H9 (cell line): ENCODE measurements around the gene TMEM238. TPM values are rescaled to one million over a fixed set of nuclear protein-coding genes. Genes with fewer than 3 reads are reported as not detected.
A peak's percentile ranks its signal among the peaks of the same experiment; 100 is the strongest.

Experiments
- DNase-seq: peaks from one replicate; pipeline ENCODE4 v3.0.0-alpha.2; 2017
- H2AFZ ChIP-seq: one replicate; pipeline ENCODE4 v1.6.1; 2013; ENCODE audit warnings: mild to moderate bottlenecking, low read length, control low read depth, moderate library complexity
- H2AK5ac ChIP-seq: 2 replicates; pipeline ENCODE4 v1.6.1; 2013; ENCODE audit warnings: low read length, control low read depth, mixed read lengths; ENCODE audit not compliant: insufficient read length
- H2BK120ac ChIP-seq: one replicate; pipeline ENCODE4 v1.6.1; 2013; ENCODE audit warnings: low read depth, mild to moderate bottlenecking, low read length, control low read depth, inconsistent platforms; ENCODE audit not compliant: poor library complexity, severe bottlenecking
- H2BK12ac ChIP-seq: 2 replicates; pipeline ENCODE4 v1.6.1; 2013; ENCODE audit warnings: low read length, control low read depth, mixed read lengths, low read depth; ENCODE audit not compliant: insufficient read length
- H2BK15ac ChIP-seq: 2 replicates; pipeline ENCODE4 v1.6.1; 2013; ENCODE audit warnings: low read depth, low read length, control low read depth
- H2BK20ac ChIP-seq: one replicate; pipeline ENCODE4 v1.6.1; 2013; ENCODE audit warnings: low read depth, mild to moderate bottlenecking, low read length, control low read depth, inconsistent platforms; ENCODE audit not compliant: poor library complexity, severe bottlenecking
- H2BK5ac ChIP-seq: 2 replicates; pipeline ENCODE4 v1.6.1; 2013; ENCODE audit warnings: low read length, control low read depth, mixed read lengths; ENCODE audit not compliant: insufficient read length
- H3K14ac ChIP-seq: 2 replicates; pipeline ENCODE4 v1.6.1; 2013; ENCODE audit warnings: low read length, control low read depth; ENCODE audit not compliant: insufficient read depth
- H3K18ac ChIP-seq: 2 replicates; pipeline ENCODE4 v1.6.1; 2013; ENCODE audit warnings: low read depth, mild to moderate bottlenecking, mixed read lengths, low read length, control low read depth; ENCODE audit not compliant: insufficient read length
- H3K23ac ChIP-seq: 2 replicates; pipeline ENCODE4 v1.6.1; 2013; ENCODE audit warnings: low read length, control low read depth, mixed read lengths, low read depth; ENCODE audit not compliant: insufficient read length
- H3K23me2 ChIP-seq: 2 replicates; pipeline ENCODE4 v1.6.1; 2013; ENCODE audit warnings: low read depth, mild to moderate bottlenecking, mixed read lengths, low read length, control low read depth; ENCODE audit not compliant: insufficient read length, poor library complexity, severe bottlenecking
- H3K27ac ChIP-seq: 2 replicates; pipeline ENCODE4 v1.5.1; 2013; ENCODE audit warnings: low read length, control low read depth, mixed read lengths, low read depth; ENCODE audit not compliant: insufficient read length
- H3K27me3 ChIP-seq: 2 replicates; pipeline ENCODE4 v1.6.1; 2013; ENCODE audit warnings: low read length, control low read depth, inconsistent platforms; ENCODE audit not compliant: insufficient read depth
- H3K4ac ChIP-seq: 2 replicates; pipeline ENCODE4 v1.6.1; 2013; ENCODE audit warnings: low read depth, mild to moderate bottlenecking, control low read depth, inconsistent platforms, low read length, moderate library complexity
- H3K4me1 ChIP-seq: 2 replicates; pipeline ENCODE4 v1.6.1; 2013; ENCODE audit warnings: low read length, control low read depth, inconsistent platforms; ENCODE audit not compliant: insufficient read depth
- H3K4me2 ChIP-seq: 2 replicates; pipeline ENCODE4 v1.6.1; 2013; ENCODE audit warnings: low read length, control low read depth, mixed read lengths; ENCODE audit not compliant: insufficient read length, insufficient read depth
- H3K56ac ChIP-seq: 2 replicates; pipeline ENCODE4 v1.6.1; 2013; ENCODE audit warnings: low read depth, mild to moderate bottlenecking, mixed read lengths, low read length, control low read depth; ENCODE audit not compliant: insufficient read length
- H3K79me1 ChIP-seq: 2 replicates; pipeline ENCODE4 v1.6.1; 2013; ENCODE audit warnings: low read depth, mild to moderate bottlenecking, moderate library complexity, low read length, control low read depth, inconsistent platforms; ENCODE audit not compliant: insufficient read depth, poor library complexity, severe bottlenecking
- H3K79me2 ChIP-seq: 2 replicates; pipeline ENCODE4 v1.6.1; 2013; ENCODE audit warnings: low read length, control low read depth, inconsistent platforms; ENCODE audit not compliant: insufficient read depth
- H3K9ac ChIP-seq: 2 replicates; pipeline ENCODE4 v1.6.1; 2013; ENCODE audit warnings: low read length, control low read depth, mixed read lengths; ENCODE audit not compliant: insufficient read length; ENCODE audit errors: extremely low read depth
- H3K9me3 ChIP-seq: one replicate; pipeline ENCODE4 v1.6.1; 2013; ENCODE audit warnings: low read depth, low read length, inconsistent platforms; ENCODE audit not compliant: control insufficient read depth
- H3T11ph ChIP-seq: one replicate; pipeline ENCODE4 v1.6.1; 2013; ENCODE audit warnings: mild to moderate bottlenecking, low read length, control low read depth, inconsistent platforms
- H4K20me1 ChIP-seq: one replicate; pipeline ENCODE4 v1.6.1; 2013; ENCODE audit not compliant: control insufficient read depth, insufficient read length, insufficient read depth
- H4K5ac ChIP-seq: 2 replicates; pipeline ENCODE4 v1.6.1; 2013; ENCODE audit warnings: low read depth, mild to moderate bottlenecking, mixed read lengths, low read length, control low read depth; ENCODE audit not compliant: insufficient read length
- H4K8ac ChIP-seq: replicated peaks from 2 replicates; pipeline ENCODE4 v1.6.1; 2013; ENCODE audit warnings: low read length, control low read depth, mixed read lengths, low read depth; ENCODE audit not compliant: insufficient read length
- H4K91ac ChIP-seq: 2 replicates; pipeline ENCODE4 v1.6.1; 2013; ENCODE audit warnings: low read depth, mild to moderate bottlenecking, moderate library complexity, mixed read lengths, low read length, control low read depth; ENCODE audit not compliant: insufficient read length
- H3K27ac Mint-ChIP-seq, 3 experiments: 2 replicates in 2 of 3; 3 replicates in 1 of 3; pipeline ENCODE4 v1.8.0; 2020 to 2021; ENCODE audit warnings: mixed read lengths in 3 of 3, mild to moderate bottlenecking in 1 of 3, moderate library complexity in 1 of 3
- H3K27me3 Mint-ChIP-seq: 2 replicates; pipeline ENCODE4 v1.8.0; 2021; ENCODE audit warnings: low read depth, mild to moderate bottlenecking, moderate library complexity, mixed read lengths
- H3K36me3 Mint-ChIP-seq, 3 experiments: 2 replicates in 2 of 3; 3 replicates in 1 of 3; pipeline ENCODE4 v1.8.0; 2020 to 2021; ENCODE audit warnings: low read depth in 3 of 3, mixed read lengths in 3 of 3; ENCODE audit not compliant: insufficient read depth in 1 of 3
- H3K4me1 Mint-ChIP-seq, 2 experiments: 2 replicates each; pipeline ENCODE4 v1.8.0; 2020; ENCODE audit warnings: mixed read lengths in 2 of 2
- H3K4me3 Mint-ChIP-seq, 2 experiments: 2 replicates in 1 of 2; 3 replicates in 1 of 2; pipeline ENCODE4 v1.8.0; 2020 to 2021; ENCODE audit warnings: mild to moderate bottlenecking in 2 of 2, mixed read lengths in 2 of 2, moderate library complexity in 1 of 2
- H3K9me3 Mint-ChIP-seq, 2 experiments: 2 replicates in 1 of 2; 3 replicates in 1 of 2; pipeline ENCODE4 v1.8.0; 2020; ENCODE audit warnings: mild to moderate bottlenecking in 2 of 2, mixed read lengths in 2 of 2, moderate library complexity in 1 of 2
- CTCF ChIP-seq: fragments of 200-600 bp; sonication (generic); conservative IDR thresholded peaks from 3 replicates; pipeline ENCODE4 v1.8.0; 2021; ENCODE audit warnings: antibody characterized with exemption, mild to moderate bottlenecking
- WGBS: extraction: QIAGEN DNeasy Blood & Tissue Kit; methylation state at CpG from one replicate; pipeline ENCODE4 v1.1.7; 2013; ENCODE audit warnings: missing lambda C conversion rate, low lambda C conversion rate, mixed read lengths; ENCODE audit not compliant: insufficient read length; ENCODE audit errors: extremely low coverage; 5-methylcytosine and 5-hydroxymethylcytosine counted together
- total RNA-seq: library from RNA; stranded (reverse); gene quantifications from 2 replicates; pipeline ENCODE4 v1.2.1, GENCODE V29; 2021

The TMEM238 gene
- total RNA-seq, 1 experiment from 2014 or later, result 4.8 TPM

- Histone ChIP-seq H2AK5ac (no peak overlapping the region), H3T11ph (no peak overlapping the region), H3K79me1 (peaks cover 15% of the 10 kb centered on the region), H4K91ac (no peak overlapping the region), H4K5ac (no peak overlapping the region), H4K20me1 (peaks cover 3% of the 10 kb centered on the region), H2BK20ac (no peak overlapping the region), H3K14ac (no peak overlapping the region), H3K23me2 (peaks cover 28% of the 10 kb centered on the region), H2BK120ac (no peak overlapping the region), H3K79me2 (peaks cover 17% of the 10 kb centered on the region; the same call in 1 of the 2 replicates), H3K4me1 (peaks cover 8% of the 10 kb centered on the region), H2AFZ (no peak overlapping the region), H3K4ac (no peak overlapping the region), H3K27ac (no peak overlapping the region), H4K8ac (no peak overlapping the region), H3K56ac (no peak overlapping the region), H3K27me3 (no peaks in the 10 kb centered on the region), H3K4me2 (peak overlapping the region; percentile 87), H3K23ac (no peak overlapping the region), H2BK5ac (no peak overlapping the region), H3K9ac (peak overlapping the region; percentile 10), H3K9me3 (no peaks in the 10 kb centered on the region), H3K18ac (no peak overlapping the region), H2BK12ac (no peak overlapping the region), H2BK15ac (no peak overlapping the region)
- Mint-ChIP-seq H3K9me3 (peaks cover 0 to 2% of the 10 kb centered on the region in 2 experiments; a peak in 1 of 5 replicates), H3K36me3 (peaks cover 40 to 50% (median 44%) of the 10 kb centered on the region in 3 experiments), H3K27ac (peak overlapping the region in 1 of 3 experiments; percentile 59; a peak in 1 of 7 replicates), H3K4me1 (peaks cover 62 to 74% of the 10 kb centered on the region in 2 experiments), H3K27me3 (peaks cover 2% of the 10 kb centered on the region), H3K4me3 (peak overlapping the region; percentile 98 to 100)
- no peak for DNase-seq
- TF ChIP-seq CTCF, result no peak
- WGBS, result no CpG with 5 or more reads among the region's 24 CpGs
Observed at GRCh38 chr19:55387736-55388497, 3.8 kb upstream of the TMEM238 start.
